HG03432 (cell line): ENCODE measurements around the gene PPM1L.

Source experiments
- ATAC-seq: cut with Tn5 transposase; IDR thresholded peaks from one replicate; pipeline ENCODE4 v1.9.1; 2021; ENCODE audit warnings: mild to moderate bottlenecking, moderate library complexity; ENCODE audit not compliant: unreplicated experiment

PPM1L gene

DNA sequence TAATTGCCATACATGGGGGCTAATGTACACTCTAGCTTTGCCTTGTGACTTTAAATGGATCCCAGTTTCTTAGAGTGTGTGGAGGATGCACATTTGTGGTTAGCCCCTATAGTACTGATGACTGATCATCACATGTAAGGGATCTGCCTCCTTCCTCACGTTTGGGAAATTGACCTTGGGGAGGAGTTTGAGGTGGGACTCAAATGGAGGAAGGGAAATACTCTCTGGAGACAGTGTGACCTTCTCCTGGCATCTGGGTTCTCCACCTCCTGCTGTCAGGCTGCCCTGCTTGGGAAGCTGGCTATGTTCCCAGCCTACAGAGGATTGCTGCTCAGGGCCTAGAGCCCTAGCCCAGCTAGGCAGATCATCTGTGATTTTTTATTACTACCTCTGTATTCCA lies 48.7 kb downstream of the PPM1L start:
- no peak for ATAC-seq

DNA sequence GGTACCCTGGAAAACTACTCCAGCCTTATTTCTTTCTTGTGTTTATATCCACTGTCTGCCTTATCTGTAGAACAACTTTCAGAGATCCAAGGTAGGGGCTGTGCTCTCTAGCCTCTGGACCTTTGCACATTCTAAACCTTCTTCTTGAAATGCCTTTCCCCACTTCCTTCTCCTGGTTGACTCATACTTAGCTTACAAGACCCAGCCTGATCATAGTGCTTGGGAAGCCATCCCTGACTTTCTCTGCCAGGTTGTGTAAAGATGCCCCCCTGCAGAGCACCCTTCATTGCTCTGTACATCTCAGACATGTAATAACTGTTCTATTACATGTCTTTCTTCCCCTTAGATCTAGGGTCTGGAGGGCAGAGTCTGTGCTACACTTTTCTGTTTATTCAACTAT lies 50.1 kb downstream of the PPM1L start:
- ATAC-seq, result no peak

DNA sequence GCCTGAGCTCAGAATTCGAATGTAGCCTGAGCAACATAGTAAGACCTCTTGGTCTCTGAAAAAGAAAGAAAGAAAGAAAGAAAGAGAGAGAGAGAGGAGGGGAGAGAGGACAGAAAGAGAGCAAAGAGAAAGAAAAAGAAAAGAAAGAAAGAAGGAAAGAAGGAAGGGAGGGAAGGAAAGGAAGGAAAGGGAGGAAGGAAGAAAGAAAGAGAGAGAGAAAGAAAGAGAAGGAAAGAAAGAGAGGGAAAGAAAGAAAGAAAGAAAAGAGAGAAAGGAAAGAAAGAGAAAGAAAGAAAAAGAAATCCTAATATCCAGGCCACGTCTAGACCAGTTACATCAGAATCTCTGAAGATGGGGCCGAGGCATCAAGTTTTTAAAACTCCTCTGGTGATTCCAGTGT lies 50.7 kb downstream of the PPM1L start:
- ATAC-seq, result no peak

DNA sequence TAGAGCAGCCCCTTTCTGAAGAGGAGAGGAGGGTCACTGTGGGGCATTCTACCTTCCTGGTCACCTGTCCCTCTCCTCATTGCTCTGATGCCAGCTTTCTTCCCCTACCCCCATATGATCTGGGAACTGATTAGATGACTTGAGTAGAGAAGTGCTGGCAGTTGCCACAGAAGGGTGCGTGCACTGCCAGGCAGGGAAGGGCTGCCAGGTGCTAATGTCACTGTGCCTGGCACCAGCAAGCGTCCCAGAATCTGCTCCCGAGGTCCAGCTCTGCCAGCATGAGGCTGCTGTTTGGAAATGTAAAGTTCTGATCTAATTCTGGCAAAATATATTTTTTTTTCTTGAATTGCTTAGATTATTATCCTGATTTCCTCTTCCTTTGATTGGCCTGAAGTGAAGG lies 52.8 kb downstream of the PPM1L start:
- ATAC-seq, result no peak

DNA sequence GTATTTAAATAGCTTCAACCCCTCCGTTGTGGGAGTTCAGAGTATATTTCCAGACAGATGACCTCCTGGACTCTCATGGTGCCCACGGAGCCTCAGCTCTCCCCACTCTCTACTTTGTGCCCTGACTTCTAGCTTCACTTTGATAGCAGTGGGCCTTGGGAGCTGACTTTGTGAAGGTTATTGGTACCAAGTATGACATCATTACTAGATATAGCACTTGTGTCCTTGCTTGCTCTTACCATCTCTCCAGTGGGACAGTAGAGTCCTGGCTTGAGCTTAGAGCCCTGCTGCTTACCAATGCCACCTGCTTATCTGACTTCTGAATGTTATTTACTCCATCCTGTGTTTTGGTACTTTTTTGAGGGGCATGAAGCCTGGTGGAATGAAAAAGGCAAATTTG lies 53.4 kb downstream of the PPM1L start:
- no peak for ATAC-seq

DNA sequence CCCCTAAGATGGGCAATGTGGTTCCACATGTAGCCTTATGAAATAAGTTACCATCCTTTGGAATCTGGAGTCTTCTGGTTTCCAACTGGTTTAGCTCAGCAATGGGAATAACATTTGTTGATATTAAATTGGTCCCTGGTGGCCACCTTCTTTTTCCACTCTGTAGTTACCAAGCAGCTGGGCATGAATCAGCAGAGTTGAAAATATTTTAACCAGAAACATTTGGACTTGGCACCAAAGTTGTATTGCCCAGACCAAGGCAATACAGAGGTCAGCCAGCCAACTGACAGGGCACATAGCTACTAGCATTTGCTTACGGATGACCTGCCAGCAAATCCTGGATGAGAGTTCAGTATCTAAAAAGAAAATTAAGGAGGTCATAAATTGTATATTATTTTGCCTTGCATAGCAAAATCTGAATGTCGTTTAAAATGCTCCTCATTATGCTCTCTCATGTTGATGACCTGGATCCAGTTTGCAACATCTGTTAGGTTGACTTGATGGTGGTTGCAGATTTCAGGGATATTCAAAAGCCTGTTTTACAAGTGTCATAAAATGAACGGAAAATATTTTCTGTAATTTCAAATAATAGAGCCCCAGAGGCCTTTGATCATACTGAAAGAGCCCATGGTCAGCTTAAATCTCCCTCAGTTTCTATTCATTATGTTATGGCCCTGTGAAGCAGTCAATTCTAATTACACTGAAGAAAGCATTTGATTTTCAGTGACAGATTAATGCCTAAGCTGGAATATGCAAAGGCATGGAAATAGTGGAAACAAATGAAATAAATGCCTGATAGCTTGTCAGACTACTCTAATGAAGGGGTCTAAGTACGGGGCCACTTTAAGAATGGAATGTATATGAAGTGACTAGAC lies 54.6 kb downstream of the PPM1L start:
- no peak for ATAC-seq

DNA sequence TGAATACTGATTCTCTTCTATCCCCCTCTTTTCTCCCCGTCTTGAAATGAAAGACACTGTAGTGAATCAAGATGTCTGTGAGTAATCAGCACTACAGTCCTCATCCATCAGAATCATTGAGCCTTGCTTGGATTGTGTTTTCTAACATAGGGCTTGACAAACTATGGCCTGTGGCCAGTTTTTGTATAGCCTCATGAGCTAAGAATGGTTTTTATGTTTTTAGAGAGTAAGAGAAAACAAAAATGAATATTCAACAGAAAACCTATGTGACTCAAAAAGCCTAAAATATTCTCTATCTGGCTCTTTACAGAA lies 55.2 kb downstream of the PPM1L start:
- no peak for ATAC-seq

DNA sequence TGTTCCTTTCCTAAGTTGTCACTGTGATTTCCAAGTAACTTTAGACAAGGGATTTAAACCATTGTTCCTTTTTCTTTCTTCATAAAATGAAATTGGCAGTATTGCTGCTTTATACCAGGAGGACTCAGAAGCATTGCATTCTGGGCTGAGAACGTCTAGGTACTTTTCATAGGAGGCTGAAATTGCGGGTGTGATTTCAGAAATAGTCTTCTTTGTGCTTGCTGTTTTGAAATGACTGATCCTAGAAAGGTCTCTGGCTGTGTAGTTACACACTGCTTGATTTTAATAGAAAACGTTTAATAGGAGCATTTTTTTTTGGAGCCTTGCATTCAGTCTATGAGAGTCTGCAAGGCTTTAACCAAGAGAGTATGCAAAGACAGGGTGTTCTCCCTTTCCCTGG lies 56.3 kb downstream of the PPM1L start:
- ATAC-seq, result no peak

DNA sequence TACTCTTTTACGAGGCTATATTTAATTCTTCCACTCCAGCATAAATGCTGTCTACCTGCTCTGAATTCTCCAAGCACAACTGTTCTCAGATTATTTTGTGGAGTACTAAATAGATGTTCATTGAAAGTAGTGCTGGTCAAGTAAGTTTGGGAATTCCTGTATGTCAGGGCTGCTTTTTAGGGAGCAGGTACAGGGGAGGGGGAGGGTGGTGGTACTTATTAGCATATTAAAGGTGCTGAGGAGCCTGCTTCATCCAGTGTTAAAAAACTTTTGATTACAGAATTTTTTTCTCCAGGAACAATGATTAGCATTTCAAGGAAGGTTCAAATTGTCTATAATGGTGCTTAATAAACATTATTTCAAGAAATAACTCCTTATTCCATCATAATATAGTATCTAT lies 59.2 kb downstream of the PPM1L start:
- no peak for ATAC-seq

DNA sequence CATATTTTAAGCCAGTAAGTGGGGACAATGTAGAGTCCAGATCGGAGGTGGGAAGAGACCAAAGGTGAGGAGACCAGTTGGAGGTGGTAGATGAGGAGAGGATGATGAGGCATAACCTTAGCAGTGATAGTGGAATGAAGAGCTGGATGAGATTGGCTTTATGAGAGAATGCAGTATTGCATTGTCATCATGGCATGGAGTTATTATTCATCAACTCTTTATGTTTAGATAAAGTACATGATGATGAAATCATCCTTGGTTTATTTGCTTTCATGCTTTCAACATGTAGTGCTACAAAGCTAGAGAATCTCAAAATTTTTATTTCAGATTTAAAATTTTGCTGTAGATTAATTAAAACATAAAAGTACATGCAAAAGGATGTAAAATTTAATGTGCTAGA lies 64.0 kb downstream of the PPM1L start:
- ATAC-seq, result no peak

DNA sequence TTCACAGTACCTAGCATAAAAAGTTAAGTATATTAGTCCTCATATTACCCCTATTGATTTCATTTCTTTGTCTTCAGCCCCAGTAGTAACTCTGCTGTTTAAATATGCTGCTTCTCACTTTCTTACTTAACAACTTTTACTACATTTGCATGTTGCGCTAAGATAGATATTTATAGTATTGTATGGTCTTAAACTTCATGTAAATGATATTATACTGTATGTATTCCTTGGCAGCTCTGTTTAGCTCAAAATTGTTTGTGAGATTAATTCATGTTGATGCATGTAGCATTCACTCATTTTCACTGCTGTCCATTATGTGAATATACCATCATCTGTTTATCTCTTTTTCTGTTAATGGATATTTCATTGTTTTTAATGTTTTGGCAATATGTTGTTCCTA lies 64.4 kb downstream of the PPM1L start:
- ATAC-seq, result no peak

DNA sequence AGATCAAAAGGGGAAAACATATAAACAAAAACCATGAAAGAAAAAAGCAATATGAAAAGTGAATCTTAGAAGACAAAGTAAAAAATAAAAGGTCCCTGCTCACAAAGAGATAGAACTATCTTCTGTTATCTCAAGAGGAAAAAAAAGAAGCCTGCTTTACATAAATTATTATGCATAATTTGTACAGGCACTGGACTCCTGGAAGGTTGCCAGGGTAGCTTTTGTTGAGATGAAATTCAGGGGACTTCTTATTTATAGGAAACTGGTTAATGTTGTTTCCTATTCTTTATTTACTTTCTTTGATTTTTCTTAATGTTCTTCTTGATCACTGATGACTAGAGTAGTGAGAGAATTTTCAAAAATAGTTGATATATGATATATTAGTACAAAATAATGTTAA lies 66.9 kb downstream of the PPM1L start:
- ATAC-seq, result no peak

DNA sequence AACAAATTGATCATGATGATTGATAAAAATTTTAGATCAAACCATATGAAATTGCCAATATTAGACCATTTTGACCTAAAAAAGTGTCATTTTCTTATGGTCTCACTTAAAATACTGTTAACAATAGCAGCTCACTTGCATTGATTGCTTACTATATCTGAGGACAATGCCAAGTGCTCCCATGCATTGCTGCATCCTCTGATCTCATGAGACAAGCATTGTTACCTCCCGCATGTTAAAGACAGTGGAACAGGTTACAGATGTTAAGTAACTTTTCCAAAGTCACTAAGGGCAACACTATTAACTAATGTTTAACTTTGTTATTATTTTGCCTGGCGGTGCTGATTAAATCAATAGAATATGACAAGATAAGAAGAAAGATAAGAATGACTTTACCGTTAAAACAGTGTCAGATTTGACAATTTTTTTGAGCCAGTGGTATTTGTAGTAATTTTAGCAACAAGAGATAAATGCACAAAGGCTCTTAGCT lies 69.3 kb downstream of the PPM1L start:
- ATAC-seq, result no peak

DNA sequence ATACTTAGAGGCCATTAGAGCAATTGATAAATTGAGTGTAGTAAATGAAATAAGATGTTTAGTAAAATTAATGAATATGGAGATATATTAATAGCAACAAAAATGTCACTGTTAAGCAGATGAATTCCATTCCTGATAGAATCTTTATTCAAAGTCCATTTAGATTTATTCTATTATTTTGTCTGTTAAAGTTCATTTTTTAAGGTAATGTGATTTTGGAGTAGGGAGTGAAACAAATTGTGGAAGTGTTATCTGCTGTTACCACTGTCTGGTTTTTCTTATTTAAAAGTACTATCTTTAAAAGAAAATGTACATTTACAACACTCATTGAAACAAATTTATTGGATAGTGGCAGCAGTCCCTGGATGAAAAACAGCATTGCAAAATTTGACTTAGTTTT lies 70.4 kb downstream of the PPM1L start:
- ATAC-seq, result no peak

DNA sequence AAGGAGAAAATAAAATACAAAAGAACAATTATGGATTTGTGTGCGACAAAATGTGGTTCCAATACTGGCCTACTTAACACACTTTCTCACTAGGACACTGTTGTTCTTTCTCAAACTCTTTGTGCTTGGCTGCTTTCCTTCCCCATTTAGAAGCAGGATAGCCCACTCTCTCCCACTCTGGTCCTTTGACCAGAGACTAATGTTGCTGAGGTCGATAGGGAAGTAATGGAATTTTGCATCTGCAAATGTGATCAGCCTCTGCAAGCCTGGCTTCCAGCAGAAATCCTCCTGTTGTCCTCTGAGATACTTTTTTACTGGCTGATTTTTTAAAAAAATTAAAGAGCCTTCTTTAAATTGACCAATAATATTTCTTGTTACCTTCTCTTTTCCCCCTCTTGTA lies 71.0 kb downstream of the PPM1L start:
- ATAC-seq, result no peak

DNA sequence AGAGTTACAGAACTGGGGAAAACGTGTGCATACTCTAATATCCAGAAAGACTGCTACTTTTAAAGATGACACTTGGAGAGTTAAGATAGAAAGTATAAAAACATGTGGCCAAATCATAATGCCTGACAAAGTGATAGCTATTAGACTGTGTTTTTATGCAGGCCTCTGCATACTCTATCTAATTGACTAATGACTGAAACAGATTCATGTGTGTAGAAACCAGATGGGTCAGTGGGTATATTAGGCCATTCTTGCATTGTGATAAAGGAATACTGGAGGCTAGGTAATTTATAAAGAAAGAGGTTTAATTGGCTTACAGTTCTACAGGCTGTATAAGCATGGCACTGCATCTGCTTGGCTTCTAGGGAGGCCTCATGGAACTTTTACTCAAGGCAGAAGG lies 71.5 kb downstream of the PPM1L start:
- no peak for ATAC-seq

DNA sequence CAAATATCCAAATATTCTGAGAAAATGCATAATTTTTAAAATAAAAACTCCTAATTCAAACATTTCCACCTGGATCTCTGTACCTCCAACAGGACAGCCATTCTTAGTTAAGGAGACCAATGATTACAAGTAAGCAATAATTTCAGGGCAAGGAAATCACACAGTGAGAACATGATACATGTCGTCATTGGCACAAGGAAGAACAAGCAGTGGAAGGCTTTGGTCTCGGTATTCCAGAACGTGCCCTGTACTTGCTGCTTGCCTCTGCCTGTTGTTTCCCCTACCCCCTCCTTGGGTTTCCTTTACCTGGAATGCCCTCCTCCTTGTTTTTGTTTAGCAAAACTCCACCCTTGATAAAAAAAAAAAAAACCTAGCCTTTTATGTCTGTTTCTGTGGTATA lies 72.8 kb downstream of the PPM1L start:
- no peak for ATAC-seq

DNA sequence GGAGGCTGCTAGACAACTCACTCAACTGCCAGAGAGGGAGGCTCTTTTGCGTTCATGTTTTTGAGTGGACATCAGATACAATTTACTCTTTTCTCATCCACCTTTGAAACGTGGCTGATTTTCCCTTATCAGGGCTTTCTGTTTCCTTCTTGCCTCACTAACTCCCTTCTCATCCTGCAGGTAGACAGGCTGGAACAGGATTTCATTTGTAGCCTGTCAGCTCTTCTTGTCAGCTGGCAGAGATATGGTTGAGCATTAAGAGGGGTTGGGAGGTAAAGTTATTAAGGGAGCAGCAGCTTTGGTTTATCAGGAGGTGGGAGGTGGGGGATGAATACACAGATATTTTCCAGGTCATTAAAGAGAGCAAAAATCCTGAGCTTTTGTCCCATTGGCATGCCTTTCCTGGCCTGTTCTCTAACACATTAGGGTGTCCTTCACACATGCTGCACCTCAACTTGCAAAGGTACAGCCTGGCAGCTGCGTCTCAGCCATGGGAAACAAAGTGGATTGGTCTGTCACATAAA lies 73.5 kb downstream of the PPM1L start:
- ATAC-seq, result no peak

DNA sequence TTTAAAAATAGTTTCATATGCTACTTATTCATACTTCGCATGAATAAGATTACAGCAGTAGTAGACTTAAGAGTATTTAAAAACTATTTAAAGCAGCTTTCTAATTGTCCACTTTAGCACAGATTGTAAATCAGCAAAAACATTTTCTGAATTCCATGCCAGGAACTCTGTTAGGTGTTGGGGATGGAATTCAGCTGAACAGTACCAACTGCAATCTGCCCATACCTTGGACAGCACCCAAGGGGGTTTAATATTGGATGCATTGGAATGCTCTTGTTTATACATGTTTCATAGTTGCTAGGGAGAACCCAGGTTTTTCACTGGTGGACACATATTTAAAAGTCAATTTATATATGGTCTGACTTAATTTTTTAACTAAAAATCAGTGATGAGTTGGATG lies 74.8 kb downstream of the PPM1L start:
- ATAC-seq, result no peak

DNA sequence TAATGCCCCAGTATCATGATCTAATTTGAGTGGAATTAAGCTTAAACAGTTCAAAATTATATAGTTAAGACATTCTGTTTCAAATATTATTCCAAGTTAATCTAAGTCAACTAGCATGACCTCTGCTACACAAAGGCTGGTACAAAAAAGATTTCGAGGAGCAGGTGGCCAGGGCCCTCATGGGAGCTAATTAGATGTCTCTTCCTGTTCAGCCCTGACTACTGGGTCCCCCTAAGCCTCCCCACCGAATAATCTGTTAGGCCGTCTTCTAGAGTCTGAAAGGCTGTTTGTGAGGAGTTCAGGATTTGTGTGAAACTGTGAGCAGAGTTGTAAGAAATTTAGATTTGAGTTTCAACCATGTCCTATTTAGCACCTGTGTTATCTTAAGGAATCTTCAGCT lies 75.4 kb downstream of the PPM1L start:
- no peak for ATAC-seq

DNA sequence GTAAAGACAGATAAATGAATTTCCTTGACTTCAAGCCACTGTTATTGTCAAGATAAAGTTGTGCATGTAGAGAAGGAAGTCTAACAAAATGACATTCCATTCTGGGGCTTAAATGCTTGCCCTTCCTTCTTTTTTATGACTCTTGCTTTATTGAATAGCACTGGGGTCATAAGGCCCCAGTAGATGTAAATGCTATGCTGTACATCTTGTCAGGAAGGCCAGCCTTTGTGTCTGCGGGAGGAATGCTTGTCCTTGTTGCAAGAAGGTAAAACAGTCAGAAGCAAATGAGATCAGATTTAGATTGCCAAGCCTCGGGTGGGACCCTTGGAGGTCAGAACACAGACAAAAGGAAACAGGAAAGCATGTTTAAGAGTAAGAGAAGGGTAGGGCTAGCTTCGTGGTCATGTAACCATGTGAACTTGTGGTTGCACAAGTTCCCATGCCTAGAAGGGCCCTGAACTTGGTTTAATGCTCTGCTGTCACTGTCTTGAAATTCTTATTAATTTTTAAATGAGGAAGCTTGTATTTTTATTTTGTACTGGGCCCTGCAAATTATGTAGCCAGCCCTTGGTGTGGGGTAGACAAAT lies 81.5 kb downstream of the PPM1L start:
- ATAC-seq, result no peak

DNA sequence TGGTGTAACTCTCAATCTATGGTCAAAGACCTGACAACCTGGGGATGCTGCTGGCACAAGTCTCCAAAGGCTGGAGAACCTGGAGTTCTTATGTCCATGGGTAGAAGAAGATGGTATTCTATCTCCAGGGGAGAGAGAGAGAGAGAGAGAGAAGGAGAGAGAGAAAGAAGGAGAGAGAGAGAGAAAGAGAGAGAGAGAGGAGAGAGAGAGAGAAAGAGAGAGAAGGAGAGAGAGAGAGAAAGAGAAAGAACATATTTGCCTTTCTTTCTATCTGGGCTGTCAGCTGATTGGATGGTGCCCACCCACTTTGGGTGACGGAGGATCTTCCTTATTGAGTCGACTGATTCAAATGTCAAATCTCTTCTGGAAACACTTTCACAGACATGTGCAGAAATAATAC lies 84.6 kb downstream of the PPM1L start:
- ATAC-seq, result no peak

DNA sequence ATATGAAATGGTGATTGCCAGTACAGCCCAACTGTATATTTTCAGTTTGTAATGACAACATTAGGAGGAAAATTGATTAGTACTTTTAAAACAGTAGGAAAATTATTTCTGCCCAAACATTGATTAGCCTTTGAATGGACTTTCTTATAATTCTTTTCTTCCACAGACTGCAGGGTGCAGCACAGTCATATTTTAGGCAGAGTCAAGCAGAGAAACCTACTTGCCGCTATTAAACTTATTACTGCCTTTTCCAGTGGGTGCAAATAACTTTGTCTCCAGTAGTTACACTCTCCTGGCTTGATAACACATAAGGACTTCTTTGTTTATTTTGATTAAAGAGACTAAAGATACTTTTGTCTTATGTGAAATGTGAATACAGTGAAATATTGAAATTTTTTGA lies 85.4 kb downstream of the PPM1L start:
- ATAC-seq, result no peak
